Tibial nerve (tissue), 4 donors: ENCODE measurements around the gene C1QL2. TPM values are rescaled to one million over a fixed set of nuclear protein-coding genes. Genes with fewer than 3 reads are reported as not detected.

Experiments
- DNase-seq, 2 donors: peaks; one replicate each; pipeline ENCODE4 v3.0.0-alpha.2; 2019; ENCODE audit warnings: low spot score in 2 of 2
- H3K27ac ChIP-seq, 4 donors: fragments of 200-600 bp; sonication (generic) in 3 of 4; one replicate each; pipeline ENCODE4 v1.5.1; 2017 to 2019; ENCODE audit warnings: mild to moderate bottlenecking in 1 of 4
- H3K27me3 ChIP-seq, 2 donors: fragments of 200-600 bp; sonication (generic) in 1 of 2; one replicate each; pipeline versions ENCODE4 v1.5.1 to v1.6.0; 2017 to 2019
- H3K36me3 ChIP-seq, 3 donors: fragments of 200-600 bp; sonication (generic); one replicate each; pipeline ENCODE4 v1.5.1; 2018 to 2019
- H3K4me1 ChIP-seq, 4 donors: fragments of 200-600 bp; sonication (generic) in 3 of 4; one replicate each; pipeline ENCODE4 v1.5.1; 2017 to 2019
- H3K4me3 ChIP-seq, 4 donors: fragments of 200-600 bp; sonication (generic) in 3 of 4; one replicate each; pipeline ENCODE4 v1.5.1; 2017 to 2019; ENCODE audit warnings: mild to moderate bottlenecking in 1 of 4, moderate library complexity in 1 of 4
- H3K9me3 ChIP-seq, 4 donors: fragments of 200-600 bp; sonication (generic) in 3 of 4; one replicate each; pipeline ENCODE4 v1.5.1; 2017 to 2019
- CTCF ChIP-seq, 5 experiments: fragments of 200-600 bp in 3 of 5; fragments of 450-650 bp in 2 of 5; sonication (generic) in 3 of 5; IDR thresholded peaks; one replicate each; pipeline ENCODE4 v1.5.1; 2016 to 2019; ENCODE audit warnings: antibody characterized with exemption in 5 of 5, mild to moderate bottlenecking in 3 of 5, moderate library complexity in 2 of 5
- EP300 ChIP-seq, 2 donors: sonication (generic); formaldehyde crosslinking; IDR thresholded peaks; one replicate each; pipeline ENCODE4 v1.6.1; 2017; ENCODE audit warnings: antibody characterized with exemption in 2 of 2, mild to moderate bottlenecking in 1 of 2
- POLR2A ChIP-seq, 2 donors: fragments of 450-650 bp; IDR thresholded peaks; one replicate each; pipeline ENCODE4 v1.6.1; 2017; ENCODE audit warnings: antibody characterized with exemption in 2 of 2, mild to moderate bottlenecking in 2 of 2, moderate library complexity in 2 of 2
- WGBS, 2 donors: methylation state at CpG; one replicate each; pipeline ENCODE4 v1.1.5; 2018; 5-methylcytosine and 5-hydroxymethylcytosine counted together
- small RNA-seq: library from RNA; depleted of rRNA; stranded (forward); fragments of <200 nt; gene quantifications from one replicate; pipeline ENCODE3, GENCODE V24; 2016
- total RNA-seq, 4 donors: library from RNA; depleted of rRNA; stranded (reverse); fragments of >200 nt; gene quantifications; one replicate each; pipeline ENCODE4 v1.1.0, GENCODE V29; 2016

C1QL2 gene
- total RNA-seq, 4 donors from 2014 or later: not detected

- Histone ChIP-seq H3K27me3 (no peaks in the 10 kb centered on the region), H3K4me3 (no peak overlapping the region), H3K36me3 (no peaks in the 10 kb centered on the region), H3K9me3 (peaks cover 0 to 39% (median 0%) of the 10 kb centered on the region in 4 donors), H3K4me1 (no peaks in the 10 kb centered on the region), H3K27ac (no peak overlapping the region)
- 26 to 27% methylated on average over 5 of the region's 5 CpGs for WGBS, 2 donors
- DNase-seq: no peak
- TF ChIP-seq EP300 (IDR thresholded peaks at IDR 0.05) (no peak), POLR2A (IDR thresholded peaks at IDR 0.05) (no peak), CTCF (IDR thresholded peaks at IDR 0.05) (no peak)
Observed at GRCh38 chr2:119106301-119106897, 52.2 kb downstream of the C1QL2 start.

Small RNA genes within 50 kb of the gene (small RNA-seq; reads per million reads assigned to genes)
- not detected for gene RN7SL468P

Other genes starting within 250 kb of the C1QL2 start
- 10 to 100 TPM; 11.1 to 59.4 (median 14.8) TPM for gene MARCO, start 216.6 kb downstream of the C1QL2 start, total RNA-seq
- gene STEAP3, start 65.1 kb upstream of the C1QL2 start, total RNA-seq: 10 to 100 TPM in 1 of 4 donors, 1 to 10 TPM in 3; 5.5 to 19.8 (median 8.1) TPM
- gene C2orf76, start 208.1 kb upstream of the C1QL2 start, total RNA-seq: 10 to 100 TPM in 2 of 4 donors, 1 to 10 TPM in 2; 1.4 to 14.2 (median 9.4) TPM
- gene DBI, start 208.2 kb upstream of the C1QL2 start, total RNA-seq: 100 to 1,000 TPM in 2 of 4 donors, 10 to 100 TPM in 2; 73.7 to 135 (median 105) TPM